ENCODE measurements around the gene GNPTG. TPM values are rescaled to one million over a fixed set of nuclear protein-coding genes. Genes with fewer than 3 reads are reported as not detected.

Gene GNPTG
- total and polyA plus RNA-seq, 2 of the 8 experiments (the other 6 are each of a cell fraction or from before 2014, with no cell fraction given), result 26.2 to 51.2 TPM

- no peak overlapping the region for H3K18ac ChIP-seq (ENCODE audit: extremely low read depth, low read length)
- no peak overlapping the region for H2BK15ac ChIP-seq (ENCODE audit: low read length)
- H3K56ac ChIP-seq (replicated peaks; ENCODE audit: insufficient read length, low read depth, low read length), result no peak overlapping the region
- H2BK120ac ChIP-seq (replicated peaks; ENCODE audit: low read depth, low read length), result no peak overlapping the region
- H3K27ac ChIP-seq (ENCODE audit: low read depth, low read length), result no peak overlapping the region
- no peak overlapping the region for H3K23ac ChIP-seq (ENCODE audit: insufficient read length)
- FAIRE-seq (no peak), DNase-seq (ENCODE audit: low read depth in 1 of 2, low spot score in 2 of 2) (no peak)
- no peak overlapping the region for H3K9ac ChIP-seq (replicated peaks in 1 of 4; ENCODE audit: extremely low read depth in 1 of 4, low read depth in 3 of 4, low read length in 3 of 4)
- H3K4ac ChIP-seq (replicated peaks; ENCODE audit: insufficient read length, low read depth, low read length), result no peak overlapping the region
- no peak overlapping the region for H2BK12ac ChIP-seq (ENCODE audit: low read depth, low read length)
- POLR2A ChIA-PET (ENCODE audit: partially characterized antibody), result interaction anchor here (0.6 to 4.8 kb wide), 10 partner anchors 15 to 597 kb away, joined by 3 to 44 read pairs (median 3); partner anchors contain the start of genes CCDC154 and UQCC4
- H3K14ac ChIP-seq (ENCODE audit: insufficient read length), result no peak overlapping the region
- peaks cover 3 to 21% of the 10 kb centered on the region in 2 experiments for H4K20me1 ChIP-seq (replicated peaks in 1 of 2; ENCODE audit: control insufficient read depth in 1 of 2, insufficient read depth in 2 of 2, low read length in 2 of 2)
- H3K36me3 ChIP-seq (ENCODE audit: control insufficient read depth in 2 of 4, insufficient read depth in 4 of 4, low read length in 3 of 4), result peaks cover 0 to 2% (median 0%) of the 10 kb centered on the region in 4 experiments; a peak in 2 of 8 replicates
- H3K23me2 ChIP-seq (ENCODE audit: low read depth, low read length), result peaks cover 12% of the 10 kb centered on the region
- no peaks in the 10 kb centered on the region for H3K27me3 ChIP-seq (replicated peaks in 1 of 4; ENCODE audit: control insufficient read depth in 3 of 4, extremely low read depth in 1 of 4, insufficient read depth in 3 of 4, low read length in 3 of 4)
- H4K5ac ChIP-seq (ENCODE audit: insufficient read length, low read depth, low read length), result no peak overlapping the region
- H4K8ac ChIP-seq (ENCODE audit: extremely low read depth, insufficient read depth, low read length), result no peak overlapping the region
- H3K79me2 ChIP-seq (ENCODE audit: control insufficient read depth in 1 of 2, insufficient read depth in 2 of 2, low read length in 2 of 2), result peaks cover 4 to 19% of the 10 kb centered on the region in 2 experiments; a peak in 2 of 4 replicates
- H3K4me3 ChIP-seq (ENCODE audit: extremely low read depth in 1 of 4, insufficient read depth in 2 of 4, low read depth in 3 of 4, low read length in 4 of 4), result peak overlapping the region; percentile 44 to 72 (median 57)
- no peak overlapping the region for H2BK20ac ChIP-seq (ENCODE audit: low read length)
- H4K91ac ChIP-seq (replicated peaks; ENCODE audit: insufficient read length, low read length), result no peak overlapping the region
- WGBS, 2 experiments (ENCODE audit: extremely low coverage in 1 of 2, insufficient coverage in 1 of 2, insufficient read length in 1 of 2, insufficient replicate concordance in 2 of 2, low coverage in 1 of 2, low lambda C conversion rate in 2 of 2, missing lambda C conversion rate in 1 of 2), result 51% methylated on average over 10 of the region's 10 CpGs; no CpG with 5 or more reads in 1 of the 2 experiments
- no peak overlapping the region for H2AK5ac ChIP-seq (ENCODE audit: low read depth, low read length)
- no peaks in the 10 kb centered on the region for H3K9me3 ChIP-seq (ENCODE audit: insufficient read depth in 2 of 2, low read depth in 1 of 2, low read length in 1 of 2)
- peaks cover 0 to 16% (median 10%) of the 10 kb centered on the region in 4 experiments; a peak in 5 of 7 replicates for H3K4me1 ChIP-seq (replicated peaks in 1 of 4; ENCODE audit: control insufficient read depth in 3 of 4, insufficient read depth in 4 of 4, low read length in 3 of 4)
- peak overlapping the region; percentile 94 to 95 for H3K4me2 ChIP-seq (ENCODE audit: insufficient read depth in 1 of 2, low read depth in 2 of 2, low read length in 2 of 2)
- H2BK5ac ChIP-seq (ENCODE audit: low read depth, low read length), result no peak overlapping the region
- CTCF ChIA-PET (ENCODE audit: partially characterized antibody), result interaction anchor here (0.6 to 6.8 kb wide), 11 partner anchors 9 to 722 kb away, joined by 3 to 59 read pairs (median 4); no protein-coding TSS in a partner anchor
- H3K79me1 ChIP-seq (ENCODE audit: low read depth, low read length), result peaks cover 4% of the 10 kb centered on the region
- no peak overlapping the region for H2AFZ ChIP-seq (ENCODE audit: low read length)
- TF ChIP-seq BRCA1 (IDR thresholded peaks at IDR 0.05; ENCODE audit: low read depth, low read length) (no peak), TBP (IDR thresholded peaks at IDR 0.05; ENCODE audit: low read depth, low read length) (no peak), POLR2AphosphoS5 (IDR thresholded peaks at IDR 0.05; ENCODE audit: low read depth, low read length) (no peak), SRF (IDR thresholded peaks at IDR 0.05; ENCODE audit: low read depth, low read length) (no peak), BACH1 (IDR thresholded peaks at IDR 0.05; ENCODE audit: low read length) (no peak), SP4 (IDR thresholded peaks at IDR 0.05; ENCODE audit: low read length) (no peak), TEAD4 (IDR thresholded peaks at IDR 0.05; ENCODE audit: low read depth, low read length) (no peak), HDAC6 (IDR thresholded peaks at IDR 0.05; ENCODE audit: low read depth, low read length) (no peak)
- TF ChIP-seq, protein P1, sequence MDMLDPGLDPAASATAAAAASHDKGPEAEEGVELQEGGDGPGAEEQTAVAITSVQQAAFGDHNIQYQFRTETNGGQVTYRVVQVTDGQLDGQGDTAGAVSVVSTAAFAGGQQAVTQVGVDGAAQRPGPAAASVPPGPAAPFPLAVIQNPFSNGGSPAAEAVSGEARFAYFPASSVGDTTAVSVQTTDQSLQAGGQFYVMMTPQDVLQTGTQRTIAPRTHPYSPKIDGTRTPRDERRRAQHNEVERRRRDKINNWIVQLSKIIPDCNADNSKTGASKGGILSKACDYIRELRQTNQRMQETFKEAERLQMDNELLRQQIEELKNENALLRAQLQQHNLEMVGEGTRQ (IDR thresholded peaks at IDR 0.05; ENCODE audit: low read length), result no peak
Observed at GRCh38 chr16:1380195-1380594, 28.5 kb downstream of the GNPTG start.
